ENCODE results near the gene HLTF.

The HLTF gene

GRCh38 chr3:149018247-149018646 lies 68.1 kb downstream of the HLTF start:
- DNase-seq (ENCODE audit: low read depth in 2 of 2), result no peak

GRCh38 chr3:149016669-149017541 lies 69.4 kb downstream of the HLTF start:
- no peak for DNase-seq (ENCODE audit: low read depth in 2 of 2)

DNA sequence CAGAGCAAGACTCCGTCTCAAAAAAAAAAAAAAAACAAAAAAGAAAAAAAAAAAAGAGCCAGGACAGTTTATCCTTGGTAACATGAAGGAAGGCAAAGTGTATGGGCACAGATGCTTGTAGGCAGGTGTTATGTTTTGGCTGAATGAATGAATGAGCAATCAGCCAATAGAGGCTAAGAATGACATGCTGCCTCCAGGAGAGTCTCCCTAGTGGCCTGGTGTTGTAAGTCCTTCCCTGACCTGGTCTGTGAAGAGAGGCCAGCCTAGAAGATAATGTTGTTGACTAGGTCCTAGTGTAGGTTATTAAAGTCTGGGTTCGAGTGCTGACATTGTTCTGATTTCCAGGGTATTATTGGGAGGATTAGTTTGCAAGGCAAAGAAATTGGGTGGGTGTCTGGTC lies 70.1 kb downstream of the HLTF start:
- no peak for DNase-seq (ENCODE audit: low read depth in 2 of 2)

- no peak for DNase-seq (ENCODE audit: low read depth in 2 of 2)
These were observed 70.9 kb downstream of the HLTF start for GRCh38 chr3:149015393-149015792.

DNA sequence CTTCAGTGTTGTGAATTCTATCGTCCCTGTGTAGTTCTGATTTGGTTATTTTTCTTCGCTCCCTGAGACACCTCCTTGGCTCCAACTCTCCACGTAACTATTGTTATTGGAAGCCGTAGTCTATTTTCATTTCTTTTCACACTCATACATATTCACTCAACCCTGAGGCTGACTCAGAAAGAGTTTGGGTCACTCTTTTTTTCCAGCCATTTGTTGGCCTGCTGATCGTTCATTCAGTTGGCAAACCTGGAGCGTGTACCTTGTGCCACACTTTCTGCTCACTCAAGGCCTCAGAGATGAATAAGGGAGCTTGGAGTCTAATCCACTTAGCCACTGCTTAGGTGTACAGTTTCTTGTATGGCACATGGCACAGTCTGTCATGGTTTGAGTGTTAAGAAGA lies 72.6 kb downstream of the HLTF start:
- no peak for DNase-seq (ENCODE audit: low read depth in 2 of 2)

GRCh38 chr3:149011676-149012075 lies 74.7 kb downstream of the HLTF start:
- no peak for DNase-seq (ENCODE audit: low read depth in 2 of 2)

GRCh38 chr3:149010966-149011365 lies 75.4 kb downstream of the HLTF start:
- no peak for DNase-seq (ENCODE audit: low read depth in 2 of 2)

- DNase-seq (ENCODE audit: low read depth in 2 of 2), result no peak
These were observed 75.8 kb downstream of the HLTF start for GRCh38 chr3:149010504-149010951.

DNA sequence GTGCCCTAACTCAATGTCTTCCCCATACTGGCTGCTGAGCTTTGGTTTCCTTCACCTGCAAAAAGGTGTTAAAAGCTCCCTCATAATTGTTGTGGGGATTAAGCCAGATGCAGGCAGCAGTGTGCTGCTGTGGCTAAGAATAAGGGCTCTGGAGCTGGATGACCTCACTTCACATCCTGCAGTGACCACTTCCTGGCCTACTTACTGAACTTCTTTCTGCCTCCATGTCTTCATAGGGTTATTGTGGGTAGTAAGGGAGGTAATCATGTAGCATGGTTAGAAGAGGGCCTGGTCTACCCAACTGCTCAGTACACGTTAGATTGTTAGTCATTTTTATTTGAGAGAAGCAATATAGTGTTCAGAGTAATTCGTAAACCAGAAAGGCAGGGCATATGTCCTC lies 76.6 kb downstream of the HLTF start:
- no peak for DNase-seq (ENCODE audit: low read depth in 2 of 2)

- no peak for DNase-seq (ENCODE audit: low read depth in 2 of 2)
These were observed 78.6 kb downstream of the HLTF start for GRCh38 chr3:149007567-149008257.

GRCh38 chr3:149005416-149005815 lies 80.9 kb downstream of the HLTF start:
- no peak for DNase-seq (ENCODE audit: low read depth in 2 of 2)

DNA sequence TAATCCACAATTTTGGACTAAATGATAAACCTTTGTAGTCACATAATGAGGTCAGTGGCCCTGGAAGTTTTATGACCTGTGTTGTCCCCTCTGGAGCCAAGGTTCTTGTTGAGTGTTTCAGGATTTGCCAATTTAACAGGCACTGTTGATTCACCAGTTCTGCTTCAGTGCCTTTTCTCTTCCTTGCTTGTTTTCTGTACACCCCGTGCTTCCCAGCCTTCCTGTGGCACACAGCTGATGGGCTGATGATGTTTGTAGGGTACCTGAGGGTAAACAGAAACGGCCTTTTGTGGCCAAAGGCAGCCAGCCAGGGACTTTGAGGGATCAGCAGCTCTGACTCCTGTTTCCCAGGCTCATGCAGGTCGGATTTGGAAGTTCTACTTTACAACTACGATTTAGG lies 81.7 kb downstream of the HLTF start:
- DNase-seq (ENCODE audit: low read depth in 2 of 2), result no peak

GRCh38 chr3:149003653-149004305 lies 82.6 kb downstream of the HLTF start:
- DNase-seq (ENCODE audit: low read depth in 2 of 2), result no peak

GRCh38 chr3:149001727-149002126 lies 84.6 kb downstream of the HLTF start:
- no peak for DNase-seq (ENCODE audit: low read depth in 2 of 2)

- no peak for DNase-seq (ENCODE audit: low read depth in 2 of 2)
These were observed 86.1 kb downstream of the HLTF start for GRCh38 chr3:149000206-149000745.

DNA sequence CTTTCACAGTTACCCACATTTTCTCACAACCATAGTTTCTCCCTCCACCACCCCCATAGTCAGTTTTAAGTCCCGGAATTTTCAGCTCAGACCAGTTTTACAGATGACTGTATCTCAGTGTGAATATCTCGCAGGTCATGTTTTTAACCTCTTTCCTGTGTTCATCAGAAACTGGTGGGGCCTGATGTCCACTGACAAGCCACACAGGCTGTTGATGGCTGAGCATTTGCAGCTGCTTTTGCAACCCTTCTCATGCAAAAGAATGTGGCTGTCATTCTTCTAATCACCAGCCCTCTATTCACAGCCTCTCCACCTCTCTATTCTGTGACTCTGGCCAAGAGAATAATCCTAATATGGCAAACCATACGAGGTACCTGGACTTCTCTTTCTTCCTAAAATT lies 86.5 kb downstream of the HLTF start:
- DNase-seq (ENCODE audit: low read depth in 2 of 2), result no peak

DNA sequence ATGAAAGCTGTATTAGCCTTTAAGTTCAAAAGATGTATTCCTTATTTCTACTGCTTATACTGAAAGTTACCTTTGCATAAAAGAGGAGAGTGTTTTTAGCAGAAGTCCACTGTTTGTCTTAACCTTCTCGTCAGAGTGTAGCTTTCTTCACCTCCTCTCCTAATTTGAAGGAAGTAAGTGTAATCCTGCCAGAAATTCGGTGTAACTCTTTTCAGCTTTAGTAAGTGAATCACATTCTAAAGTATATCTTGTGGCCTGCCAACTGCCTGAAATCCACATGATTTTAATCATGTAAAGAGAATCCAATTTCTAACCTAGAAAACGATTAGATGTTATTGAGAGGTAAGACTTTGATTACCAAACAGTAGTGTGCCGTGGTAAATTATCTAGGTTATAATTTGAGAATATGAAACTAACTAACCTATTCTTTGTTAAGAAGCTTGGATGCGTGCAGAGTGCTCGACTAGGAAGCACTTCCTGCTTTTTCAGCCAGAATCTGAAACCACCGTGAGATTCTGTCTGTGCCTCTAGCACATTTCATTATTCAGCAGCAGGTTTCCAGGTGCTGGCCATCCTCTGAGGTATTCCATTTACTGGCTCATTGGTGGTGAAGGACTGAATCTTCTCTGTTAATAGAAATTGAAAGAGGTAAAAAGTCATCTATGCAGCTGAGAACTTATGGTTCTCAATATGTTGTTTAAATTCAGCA lies 87.5 kb downstream of the HLTF start:
- no peak for DNase-seq (ENCODE audit: low read depth in 2 of 2)

GRCh38 chr3:148998297-148998696 lies 88.0 kb downstream of the HLTF start:
- DNase-seq (ENCODE audit: low read depth in 2 of 2), result no peak

- no peak for DNase-seq (ENCODE audit: low read depth in 2 of 2)
These were observed 88.7 kb downstream of the HLTF start for GRCh38 chr3:148997623-148998022.

GRCh38 chr3:148992635-148993255 lies 93.6 kb downstream of the HLTF start:
- DNase-seq (ENCODE audit: low read depth in 2 of 2), result no peak

GRCh38 chr3:148992027-148992634 lies 94.2 kb downstream of the HLTF start:
- no peak for DNase-seq (ENCODE audit: low read depth in 2 of 2)

Data from stimulated activated CD4-positive, alpha-beta T cell treated with anti-CD3 and anti-CD28 coated beads, Interleukin-1b, Interleukin-23, amount 100 ng/mL, for 4 hours (primary cell).